ENCODE measurements around the gene TLR8.

TLR8 gene

GRCh38 chrX:12966151-12966550 lies 59.7 kb downstream of the TLR8 start:
- no peak for DNase-seq (ENCODE audit: low spot score)

GRCh38 chrX:12967711-12968465 lies 61.5 kb downstream of the TLR8 start:
- DNase-seq (ENCODE audit: low spot score), result no peak

- DNase-seq (ENCODE audit: low spot score), result peak; percentile 61
Observed at GRCh38 chrX:12970691-12971202, 64.3 kb downstream of the TLR8 start.

- DNase-seq (ENCODE audit: low spot score), result no peak
Observed at GRCh38 chrX:12971282-12972003, 65.0 kb downstream of the TLR8 start.

GRCh38 chrX:12972243-12972642 lies 65.8 kb downstream of the TLR8 start:
- DNase-seq (ENCODE audit: low spot score), result no peak

All from AG08395 (cell line).